Natural killer cell (primary cell): ENCODE measurements around the gene TRIM37. TPM values are rescaled to one million over a fixed set of nuclear protein-coding genes. Genes with fewer than 3 reads are reported as not detected.

Source experiments
- ATAC-seq, 3 donors: fragments of 150-1000 bp in 2 of 3; fragments of 200-7000 bp in 1 of 3; cut with Tn5 transposase; 1 replicate in 1 of 3; 2 replicates in 2 of 3; pipeline ENCODE4 v1.10.0; 2021; ENCODE audit warnings: mild to moderate bottlenecking in 2 of 3, moderate library complexity in 2 of 3
- DNase-seq, 2 donors: peaks; one replicate each; pipeline versions ENCODE4 v3.0.0 to v3.0.0-alpha.2; 2013 to 2021; ENCODE audit warnings: mixed read lengths in 1 of 2
- H3K27ac ChIP-seq: one replicate; pipeline ENCODE4 v1.5.1; 2013; ENCODE audit warnings: mild to moderate bottlenecking, low read length
- H3K27me3 ChIP-seq: one replicate; pipeline ENCODE4 v1.6.1; 2013; ENCODE audit warnings: low read length; ENCODE audit not compliant: control insufficient read depth, insufficient read depth
- H3K36me3 ChIP-seq: one replicate; pipeline ENCODE4 v1.6.1; 2013; ENCODE audit warnings: low read length; ENCODE audit not compliant: control insufficient read depth, insufficient read depth
- H3K4me1 ChIP-seq: one replicate; pipeline ENCODE4 v1.6.1; 2013; ENCODE audit warnings: low read length; ENCODE audit not compliant: control insufficient read depth, insufficient read depth
- H3K4me3 ChIP-seq: one replicate; pipeline ENCODE4 v1.5.1; 2013; ENCODE audit warnings: low read length
- H3K9me3 ChIP-seq: one replicate; pipeline ENCODE4 v1.6.1; 2013; ENCODE audit warnings: low read length; ENCODE audit not compliant: control insufficient read depth, insufficient read depth
- H3K27ac Mint-ChIP-seq, 2 donors: one replicate each; pipeline ENCODE4 v1.8.0; 2022; ENCODE audit warnings: mild to moderate bottlenecking in 2 of 2, mixed read lengths in 2 of 2, moderate library complexity in 1 of 2
- H3K27me3 Mint-ChIP-seq, 2 donors: one replicate each; pipeline ENCODE4 v1.8.0; 2022; ENCODE audit warnings: low read depth in 2 of 2, mixed read lengths in 2 of 2
- H3K36me3 Mint-ChIP-seq: one replicate; pipeline ENCODE4 v1.8.0; 2022; ENCODE audit warnings: mixed read lengths
- H3K4me1 Mint-ChIP-seq, 2 donors: one replicate each; pipeline ENCODE4 v1.8.0; 2022; ENCODE audit warnings: mixed read lengths in 2 of 2
- H3K4me3 Mint-ChIP-seq: one replicate; pipeline ENCODE4 v1.8.0; 2022; ENCODE audit warnings: mild to moderate bottlenecking, moderate library complexity, mixed read lengths
- H3K9me3 Mint-ChIP-seq, 2 donors: one replicate each; pipeline ENCODE4 v1.8.0; 2022; ENCODE audit warnings: mixed read lengths in 2 of 2
- WGBS: methylation state at CpG from one replicate; pipeline ENCODE4 v1.1.7; 2013; ENCODE audit warnings: missing lambda C conversion rate; ENCODE audit not compliant: insufficient coverage; 5-methylcytosine and 5-hydroxymethylcytosine counted together
- intact Hi-C: fragments of 100-400 bp; cut with micrococcal nuclease; formaldehyde crosslinking; loops from one replicate; pipeline ENCODE4 v1.14.2; 2022
- total RNA-seq, 4 donors: library from RNA; stranded (reverse); fragments of 120-200 nt in 1 of 4; gene quantifications; one replicate each; pipeline versions ENCODE4 v1.2.3 to v1.2.4, GENCODE V29; 2013 to 2022
- TF ChIP-seq, protein P1 (sequence below): fragments of 200-600 bp; IDR thresholded peaks from one replicate; pipeline ENCODE4 v1.8.0; 2022; ENCODE audit warnings: antibody characterized with exemption

Gene TRIM37
- total RNA-seq, 3 donors from 2014 or later (not counting 1 experiment from before 2014, with no cell fraction given) = 20.4 to 26.1 (median 21.9) TPM

GRCh38 chr17:59151591-59151990, 44.9 kb upstream of the TRIM37 start:
- Histone ChIP-seq H3K9me3 (no peaks in the 10 kb centered on the region), H3K27me3 (no peaks in the 10 kb centered on the region), H3K4me3 (no peak overlapping the region), H3K27ac (no peak overlapping the region), H3K36me3 (no peaks in the 10 kb centered on the region), H3K4me1 (peaks cover 15% of the 10 kb centered on the region)
- no peak overlapping the region for H3K27ac Mint-ChIP-seq
- intact Hi-C loops = loop anchor here (10.0 kb wide), 2 partner anchors 73 to 517 kb away; partner anchors contain the start of gene GDPD1
- no peaks in the 10 kb centered on the region for H3K9me3 Mint-ChIP-seq
- TF ChIP-seq, protein P1, sequence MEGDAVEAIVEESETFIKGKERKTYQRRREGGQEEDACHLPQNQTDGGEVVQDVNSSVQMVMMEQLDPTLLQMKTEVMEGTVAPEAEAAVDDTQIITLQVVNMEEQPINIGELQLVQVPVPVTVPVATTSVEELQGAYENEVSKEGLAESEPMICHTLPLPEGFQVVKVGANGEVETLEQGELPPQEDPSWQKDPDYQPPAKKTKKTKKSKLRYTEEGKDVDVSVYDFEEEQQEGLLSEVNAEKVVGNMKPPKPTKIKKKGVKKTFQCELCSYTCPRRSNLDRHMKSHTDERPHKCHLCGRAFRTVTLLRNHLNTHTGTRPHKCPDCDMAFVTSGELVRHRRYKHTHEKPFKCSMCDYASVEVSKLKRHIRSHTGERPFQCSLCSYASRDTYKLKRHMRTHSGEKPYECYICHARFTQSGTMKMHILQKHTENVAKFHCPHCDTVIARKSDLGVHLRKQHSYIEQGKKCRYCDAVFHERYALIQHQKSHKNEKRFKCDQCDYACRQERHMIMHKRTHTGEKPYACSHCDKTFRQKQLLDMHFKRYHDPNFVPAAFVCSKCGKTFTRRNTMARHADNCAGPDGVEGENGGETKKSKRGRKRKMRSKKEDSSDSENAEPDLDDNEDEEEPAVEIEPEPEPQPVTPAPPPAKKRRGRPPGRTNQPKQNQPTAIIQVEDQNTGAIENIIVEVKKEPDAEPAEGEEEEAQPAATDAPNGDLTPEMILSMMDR = no peak
- no peak overlapping the region for H3K4me3 Mint-ChIP-seq
- no CpG with 5 or more reads among the region's 1 CpG for WGBS
- ATAC-seq = no peak
- no peaks in the 10 kb centered on the region for H3K36me3 Mint-ChIP-seq
- no peaks in the 10 kb centered on the region for H3K27me3 Mint-ChIP-seq
- H3K4me1 Mint-ChIP-seq = peaks cover 19 to 21% of the 10 kb centered on the region in 2 donors
- DNase-seq = no peak

- no peak overlapping the region for H3K27ac ChIP-seq
- H3K9me3 ChIP-seq = no peaks in the 10 kb centered on the region
- TF ChIP-seq, protein P1 = no peak
- H3K36me3 ChIP-seq = no peaks in the 10 kb centered on the region
- Mint-ChIP-seq H3K9me3 (no peaks in the 10 kb centered on the region), H3K27ac (no peak overlapping the region), H3K36me3 (no peaks in the 10 kb centered on the region), H3K27me3 (no peaks in the 10 kb centered on the region), H3K4me1 (peaks cover 19 to 21% of the 10 kb centered on the region in 2 donors), H3K4me3 (no peak overlapping the region)
- peaks cover 15% of the 10 kb centered on the region for H3K4me1 ChIP-seq
- no peak overlapping the region for H3K4me3 ChIP-seq
- intact Hi-C loops = loop anchor here (10.0 kb wide), 2 partner anchors 74 to 516 kb away; partner anchors contain the start of gene GDPD1
- no peak for ATAC-seq
- DNase-seq = peak in 1 of 2 donors; percentile 22
- H3K27me3 ChIP-seq = no peaks in the 10 kb centered on the region
- 94% methylated on average over 3 of the region's 5 CpGs for WGBS
Measured at GRCh38 chr17:59151006-59151405, 44.3 kb upstream of the TRIM37 start.

DNA sequence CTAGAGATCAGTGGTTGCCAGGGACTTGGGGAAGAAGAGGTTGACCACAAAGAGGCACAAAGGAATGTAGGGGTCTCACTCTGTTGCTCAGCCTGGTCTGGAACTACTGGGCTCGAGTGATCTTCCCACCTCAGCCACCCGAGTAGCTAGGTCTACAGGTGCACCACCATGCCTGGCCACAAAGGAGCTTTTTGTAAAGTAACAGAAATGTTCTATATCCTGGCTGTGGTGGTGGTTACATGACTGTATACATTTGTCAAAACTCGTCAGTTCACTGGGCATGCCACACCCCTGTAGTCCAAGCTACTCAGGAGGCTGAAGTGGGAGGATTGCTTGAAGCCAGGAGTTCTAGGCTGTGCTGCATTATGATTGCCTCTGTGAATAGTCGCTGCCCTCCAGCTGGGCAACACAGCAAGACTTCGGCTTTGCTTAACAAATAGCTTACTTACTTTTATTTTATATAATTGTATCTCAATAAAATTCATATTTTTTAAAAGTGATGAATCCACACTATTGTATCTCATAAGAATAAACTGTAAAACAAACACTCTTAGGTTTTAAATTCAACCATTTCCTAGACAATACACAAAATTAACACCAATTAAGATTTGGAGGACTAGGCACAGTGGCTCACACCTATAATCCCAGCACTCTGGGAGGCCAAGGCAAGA, 43.3 kb upstream of the TRIM37 start:
- Mint-ChIP-seq H3K36me3 (no peaks in the 10 kb centered on the region), H3K27me3 (no peaks in the 10 kb centered on the region), H3K4me1 (peaks cover 26 to 27% of the 10 kb centered on the region in 2 donors), H3K27ac (no peak overlapping the region), H3K4me3 (no peak overlapping the region), H3K9me3 (no peaks in the 10 kb centered on the region)
- Histone ChIP-seq H3K27me3 (no peaks in the 10 kb centered on the region), H3K27ac (no peak overlapping the region), H3K4me1 (peaks cover 10% of the 10 kb centered on the region), H3K9me3 (no peaks in the 10 kb centered on the region), H3K36me3 (no peaks in the 10 kb centered on the region), H3K4me3 (no peak overlapping the region)
- 46% methylated on average over 3 of the region's 5 CpGs for WGBS
- DNase-seq (peak in 1 of 2 donors; percentile 15), ATAC-seq (no peak)
- intact Hi-C loops = loop anchor here (10.0 kb wide), 2 partner anchors 75 to 515 kb away; partner anchors contain the start of gene GDPD1
- TF ChIP-seq, protein P1 = no peak
